DND-41 (cell line): ENCODE results near the gene OR10G3.
"Not testable (repeated sequence)": the region's sequence is repeated elsewhere in the genome, so short reads cannot be mapped to it uniquely, and the experiment has no call there.

Source experiments
- EZH2 ChIP-seq: IDR thresholded peaks from 3 replicates; pipeline ENCODE4 v1.6.1; 2012; ENCODE audit warnings: borderline replicate concordance, low read depth, mild to moderate bottlenecking, moderate library complexity, low read length, inconsistent platforms; ENCODE audit not compliant: severe bottlenecking
- TF ChIP-seq, protein P1 (sequence below): IDR thresholded peaks from 2 replicates; pipeline ENCODE4 v1.5.1; 2012; ENCODE audit warnings: borderline replicate concordance, low read length, moderate library complexity, mild to moderate bottlenecking; ENCODE audit not compliant: poor library complexity, severe bottlenecking; ENCODE audit errors: extremely low read depth

DNA sequence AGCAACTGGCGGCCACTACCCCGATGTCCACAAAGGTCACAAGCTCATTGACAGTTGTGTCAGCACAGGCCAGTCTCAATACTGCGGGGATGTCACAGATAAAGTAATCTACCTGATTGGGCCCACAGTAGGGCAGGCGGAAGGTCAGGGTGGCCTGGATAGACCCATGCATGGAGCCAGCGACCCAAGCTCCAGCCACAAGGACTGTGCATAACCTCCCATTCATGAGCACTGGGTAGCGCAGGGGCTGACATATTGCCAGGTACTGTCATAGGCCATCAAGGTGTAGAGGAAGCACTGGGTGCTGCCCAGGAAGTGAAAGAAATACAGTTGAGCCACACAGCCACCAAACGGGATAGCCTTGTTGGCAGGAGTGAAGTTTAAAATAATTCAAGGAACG is 22.3 kb upstream of the OR10G3 start:
- TF ChIP-seq EZH2 = not testable (repeated sequence)
- TF ChIP-seq, protein P1, sequence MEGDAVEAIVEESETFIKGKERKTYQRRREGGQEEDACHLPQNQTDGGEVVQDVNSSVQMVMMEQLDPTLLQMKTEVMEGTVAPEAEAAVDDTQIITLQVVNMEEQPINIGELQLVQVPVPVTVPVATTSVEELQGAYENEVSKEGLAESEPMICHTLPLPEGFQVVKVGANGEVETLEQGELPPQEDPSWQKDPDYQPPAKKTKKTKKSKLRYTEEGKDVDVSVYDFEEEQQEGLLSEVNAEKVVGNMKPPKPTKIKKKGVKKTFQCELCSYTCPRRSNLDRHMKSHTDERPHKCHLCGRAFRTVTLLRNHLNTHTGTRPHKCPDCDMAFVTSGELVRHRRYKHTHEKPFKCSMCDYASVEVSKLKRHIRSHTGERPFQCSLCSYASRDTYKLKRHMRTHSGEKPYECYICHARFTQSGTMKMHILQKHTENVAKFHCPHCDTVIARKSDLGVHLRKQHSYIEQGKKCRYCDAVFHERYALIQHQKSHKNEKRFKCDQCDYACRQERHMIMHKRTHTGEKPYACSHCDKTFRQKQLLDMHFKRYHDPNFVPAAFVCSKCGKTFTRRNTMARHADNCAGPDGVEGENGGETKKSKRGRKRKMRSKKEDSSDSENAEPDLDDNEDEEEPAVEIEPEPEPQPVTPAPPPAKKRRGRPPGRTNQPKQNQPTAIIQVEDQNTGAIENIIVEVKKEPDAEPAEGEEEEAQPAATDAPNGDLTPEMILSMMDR = not testable (repeated sequence)
